NB4 (cell line): ENCODE data around the gene TCF12.

Source experiments
- DNase-seq: peaks from one replicate; pipeline ENCODE4 v3.0.0; 2010; ENCODE audit warnings: low read depth
- H3K4me3 ChIP-seq: one replicate; pipeline ENCODE4 v1.5.1; 2011; ENCODE audit warnings: mild to moderate bottlenecking, low read depth, low read length, moderate library complexity
- MYC ChIP-seq: IDR thresholded peaks from 2 replicates; pipeline ENCODE4 v1.6.1; 2011; ENCODE audit warnings: low read depth, low read length
- POLR2A ChIP-seq: IDR thresholded peaks from 2 replicates; pipeline ENCODE4 v1.6.1; 2011; ENCODE audit warnings: mild to moderate bottlenecking; ENCODE audit not compliant: insufficient read length; ENCODE audit errors: extremely low read depth
- TF ChIP-seq, protein P1 (sequence below): IDR thresholded peaks from one replicate; pipeline ENCODE4 v1.5.1; 2012; ENCODE audit warnings: low read depth, low read length
- TF ChIP-seq, protein P2 (sequence below): IDR thresholded peaks from 2 replicates; pipeline ENCODE4 v1.6.1; 2011; ENCODE audit warnings: low read depth, low read length

The TCF12 gene

DNA sequence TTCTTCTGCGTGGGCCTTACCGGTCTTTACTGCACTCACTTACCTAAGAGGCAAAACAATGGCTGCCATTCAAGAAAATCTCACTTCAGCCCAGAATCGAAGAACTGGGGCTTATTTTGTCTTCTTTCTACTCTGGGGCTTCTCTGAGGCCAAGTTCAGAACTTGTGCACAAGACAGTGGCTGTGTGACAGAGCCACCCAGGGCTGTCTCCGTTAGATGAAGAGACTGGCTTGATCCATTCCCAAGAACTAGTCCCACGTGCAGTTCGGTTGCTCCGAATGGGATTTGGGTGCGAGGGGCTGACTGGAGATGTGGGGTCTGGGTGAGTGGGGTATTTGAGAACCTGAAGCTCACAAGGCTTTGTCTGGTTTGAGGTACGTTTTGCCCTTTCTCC lies 795 bp upstream of the TCF12 start:
- TF ChIP-seq POLR2A (no peak), MYC (no peak)
- TF ChIP-seq, protein P1, sequence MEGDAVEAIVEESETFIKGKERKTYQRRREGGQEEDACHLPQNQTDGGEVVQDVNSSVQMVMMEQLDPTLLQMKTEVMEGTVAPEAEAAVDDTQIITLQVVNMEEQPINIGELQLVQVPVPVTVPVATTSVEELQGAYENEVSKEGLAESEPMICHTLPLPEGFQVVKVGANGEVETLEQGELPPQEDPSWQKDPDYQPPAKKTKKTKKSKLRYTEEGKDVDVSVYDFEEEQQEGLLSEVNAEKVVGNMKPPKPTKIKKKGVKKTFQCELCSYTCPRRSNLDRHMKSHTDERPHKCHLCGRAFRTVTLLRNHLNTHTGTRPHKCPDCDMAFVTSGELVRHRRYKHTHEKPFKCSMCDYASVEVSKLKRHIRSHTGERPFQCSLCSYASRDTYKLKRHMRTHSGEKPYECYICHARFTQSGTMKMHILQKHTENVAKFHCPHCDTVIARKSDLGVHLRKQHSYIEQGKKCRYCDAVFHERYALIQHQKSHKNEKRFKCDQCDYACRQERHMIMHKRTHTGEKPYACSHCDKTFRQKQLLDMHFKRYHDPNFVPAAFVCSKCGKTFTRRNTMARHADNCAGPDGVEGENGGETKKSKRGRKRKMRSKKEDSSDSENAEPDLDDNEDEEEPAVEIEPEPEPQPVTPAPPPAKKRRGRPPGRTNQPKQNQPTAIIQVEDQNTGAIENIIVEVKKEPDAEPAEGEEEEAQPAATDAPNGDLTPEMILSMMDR = no peak
- TF ChIP-seq, protein P2, sequence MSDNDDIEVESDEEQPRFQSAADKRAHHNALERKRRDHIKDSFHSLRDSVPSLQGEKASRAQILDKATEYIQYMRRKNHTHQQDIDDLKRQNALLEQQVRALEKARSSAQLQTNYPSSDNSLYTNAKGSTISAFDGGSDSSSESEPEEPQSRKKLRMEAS = no peak
- DNase-seq = no peak
- peak overlapping the region; percentile 56 for H3K4me3 ChIP-seq

DNA sequence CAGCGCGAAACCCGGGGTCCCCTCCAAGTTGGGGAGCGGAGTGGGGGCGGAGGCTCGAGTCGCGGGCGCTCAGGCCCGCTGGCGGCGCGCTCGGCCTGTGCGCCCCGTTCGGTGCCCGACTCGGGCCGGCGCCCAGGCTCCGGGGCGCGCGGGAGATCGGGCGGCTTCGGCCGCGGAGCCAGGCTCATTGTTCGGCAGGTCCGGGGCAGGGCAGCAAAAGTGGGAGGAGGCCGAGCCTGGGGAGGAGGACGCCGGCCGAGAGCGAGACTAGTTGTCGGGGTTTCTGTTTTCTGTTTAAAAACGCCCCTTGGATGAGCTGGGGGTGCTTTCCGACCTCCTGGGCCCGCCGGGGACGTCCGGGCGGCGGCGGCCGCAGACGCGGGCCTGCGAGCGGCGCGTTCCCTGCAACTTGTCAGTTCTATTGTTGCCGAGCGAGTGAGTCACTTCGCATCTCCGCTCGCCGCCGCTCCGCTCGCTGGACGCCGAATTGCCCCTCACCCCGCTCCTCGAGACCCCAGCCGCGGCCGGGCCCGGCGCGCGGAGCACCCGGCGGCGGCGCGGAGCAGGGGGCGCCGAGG lies 676 bp downstream of the TCF12 start:
- peak overlapping the region; percentile 89 for H3K4me3 ChIP-seq
- no peak for TF ChIP-seq POLR2A
- TF ChIP-seq MYC = no peak
- TF ChIP-seq, protein P2 = no peak
- TF ChIP-seq, protein P1 = no peak
- peak; percentile 79 for DNase-seq

DNA sequence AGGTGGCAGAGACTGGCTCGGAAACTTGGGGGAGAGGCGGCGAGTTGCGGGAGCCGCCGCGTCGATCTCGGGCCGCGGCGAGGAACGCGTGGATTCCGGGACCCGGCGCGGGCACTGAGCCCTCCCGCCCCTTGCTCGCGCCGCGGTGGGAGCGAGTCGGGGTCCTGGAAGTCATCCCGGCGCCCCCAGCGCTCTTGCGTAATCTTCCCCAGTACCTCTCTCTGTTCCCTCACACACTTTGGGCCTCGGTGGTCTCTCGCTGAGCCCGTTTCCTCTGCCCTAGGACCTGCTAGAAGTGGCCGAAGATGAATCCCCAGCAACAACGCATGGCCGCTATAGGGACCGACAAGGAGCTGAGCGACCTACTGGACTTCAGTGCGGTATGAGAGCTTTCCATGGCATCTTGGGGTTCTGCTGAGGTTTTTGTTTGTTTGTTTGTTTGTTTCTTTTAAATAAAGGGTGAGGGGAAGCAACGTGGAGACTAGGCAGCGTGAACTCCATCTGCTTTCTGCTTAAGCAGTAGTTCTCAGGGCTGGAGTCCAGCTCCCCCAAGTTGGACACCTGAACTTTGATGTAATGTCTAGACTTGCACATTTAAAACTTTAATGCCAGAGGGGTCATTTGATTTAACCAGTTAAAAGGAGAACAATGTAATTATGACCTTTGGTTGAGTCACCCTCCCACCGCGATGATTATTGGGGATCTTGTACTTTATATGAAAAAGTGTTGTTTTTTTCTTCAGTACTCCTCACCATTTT lies 1.3 kb downstream of the TCF12 start:
- DNase-seq = peak; percentile 66
- H3K4me3 ChIP-seq = peak overlapping the region; percentile 89
- TF ChIP-seq, protein P2 = peak; percentile 46
- TF ChIP-seq POLR2A = no peak

DNA sequence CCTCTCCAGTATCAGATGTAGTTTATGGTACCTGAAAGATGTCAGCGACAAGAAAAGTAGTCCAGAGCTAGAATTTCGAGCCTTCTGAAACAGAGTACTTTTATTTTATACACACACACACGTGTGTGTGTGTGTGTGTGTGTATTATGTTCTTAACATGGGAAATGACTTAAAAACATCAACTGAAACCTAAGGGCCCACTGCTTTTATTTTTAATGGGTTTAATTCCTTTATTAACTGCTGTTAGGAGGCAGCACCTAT lies 1.9 kb downstream of the TCF12 start:
- DNase-seq = no peak
- TF ChIP-seq, protein P1 = no peak
- TF ChIP-seq, protein P2 = no peak
- TF ChIP-seq POLR2A = no peak
- TF ChIP-seq MYC = no peak
- H3K4me3 ChIP-seq = peak overlapping the region; percentile 89

DNA sequence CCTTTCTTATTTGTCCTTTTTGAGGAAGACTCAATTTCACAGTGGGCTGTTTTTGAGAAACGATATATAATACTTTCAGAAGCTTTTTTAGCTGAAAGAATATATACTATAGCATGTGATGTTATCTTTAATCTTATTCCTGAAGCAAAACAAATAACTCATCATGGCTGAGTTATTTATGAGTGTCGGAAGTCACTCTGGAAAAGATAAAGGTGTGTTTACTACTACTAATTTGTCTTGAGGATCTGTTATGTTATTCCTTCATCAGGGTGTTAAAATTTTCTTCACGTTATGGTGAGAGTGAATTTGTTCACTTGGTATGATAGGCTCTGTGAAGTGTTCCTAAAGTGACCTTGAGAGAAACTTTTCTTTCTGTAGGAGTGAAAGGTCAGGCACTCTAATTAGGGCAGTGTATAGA lies 4.7 kb downstream of the TCF12 start:
- no peak for DNase-seq

More for the DNA sequence above, 4.7 kb downstream of the TCF12 start:
- no peak overlapping the region for H3K4me3 ChIP-seq
- TF ChIP-seq, protein P2 = no peak
- no peak for TF ChIP-seq MYC
- TF ChIP-seq, protein P1 = no peak
- no peak for TF ChIP-seq POLR2A
